Left forelimb (tissue), 1 donor: ENCODE results near the gene CYSTM1.
"Not testable (repeated sequence)": the region's sequence is repeated elsewhere in the genome, so short reads cannot be mapped to it uniquely, and the experiment has no call there.

Source experiments
- DNase-seq: peaks from one replicate; pipeline ENCODE4 v3.0.0-alpha.2; 2018; ENCODE audit warnings: low spot score

CYSTM1 gene

DNA sequence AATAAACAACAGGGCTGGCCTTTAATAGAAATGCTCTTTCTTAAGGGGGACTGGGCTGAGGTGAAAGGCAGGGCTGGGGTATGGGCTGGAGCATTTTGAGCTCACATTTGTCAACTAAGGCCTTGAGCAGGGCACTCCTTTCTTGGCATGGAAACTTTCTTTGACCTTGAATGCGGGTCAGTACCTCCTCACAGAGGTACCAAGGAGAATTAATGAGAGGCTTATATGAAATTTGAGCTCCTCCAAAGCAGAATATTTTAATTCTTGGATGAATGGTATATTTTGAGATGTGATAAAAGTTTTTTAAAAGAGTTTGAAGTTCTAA, 3.1 kb downstream of the CYSTM1 start:
- DNase-seq = no peak

DNA sequence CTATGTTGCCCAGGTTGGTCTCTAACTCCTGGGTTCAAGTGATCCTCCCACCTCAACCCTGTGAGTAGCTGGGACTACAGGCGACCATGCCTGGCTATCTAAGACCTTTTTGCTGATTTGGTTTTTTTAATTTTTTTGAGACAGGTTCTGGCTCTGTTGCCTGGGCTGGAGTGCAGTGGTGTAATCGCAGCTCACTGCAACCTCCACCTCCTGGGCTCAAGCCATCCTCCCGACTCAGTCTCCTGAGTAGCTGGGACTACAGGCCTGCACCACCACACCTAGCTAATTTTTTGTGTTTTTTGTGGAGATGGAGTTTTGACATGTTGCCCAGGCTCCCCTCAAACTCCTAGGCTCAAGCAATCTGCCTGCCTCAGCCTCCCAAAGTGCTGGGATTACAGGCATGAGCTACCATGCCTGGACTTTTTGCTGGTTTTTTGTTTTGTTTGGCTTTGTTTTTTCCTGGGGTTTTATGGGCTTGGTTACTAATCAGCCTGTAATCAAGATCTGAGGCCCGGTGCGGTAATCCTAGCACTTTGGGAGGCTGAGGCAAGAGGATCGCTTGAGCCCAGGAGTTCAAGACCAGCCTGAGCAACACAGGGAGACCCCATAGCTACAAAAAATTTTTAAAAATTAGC, 3.6 kb downstream of the CYSTM1 start:
- DNase-seq = no peak

DNA sequence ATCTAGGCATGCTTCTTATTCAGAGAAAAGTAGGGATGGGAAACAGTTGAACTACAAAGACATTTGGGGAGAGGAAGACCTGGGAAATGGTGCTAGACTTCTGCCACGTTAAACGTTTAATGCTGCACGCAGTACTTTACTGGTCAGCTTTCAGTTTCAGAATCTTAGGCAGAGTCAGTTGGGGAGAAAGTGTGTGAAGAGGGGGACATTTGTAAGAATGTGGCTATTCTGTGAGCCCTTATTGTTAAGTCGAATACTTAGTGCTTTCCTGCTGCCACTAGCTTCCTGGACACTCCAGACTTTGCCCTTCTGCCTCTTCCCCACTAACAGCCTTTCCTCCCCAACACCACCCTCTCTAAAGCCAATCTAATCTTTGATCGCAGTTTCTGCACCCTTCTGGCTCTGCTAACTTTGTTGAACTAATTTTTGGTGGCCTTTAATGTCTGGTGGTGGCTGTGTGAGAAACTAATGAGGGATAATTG, 6.1 kb downstream of the CYSTM1 start:
- DNase-seq = no peak

DNA sequence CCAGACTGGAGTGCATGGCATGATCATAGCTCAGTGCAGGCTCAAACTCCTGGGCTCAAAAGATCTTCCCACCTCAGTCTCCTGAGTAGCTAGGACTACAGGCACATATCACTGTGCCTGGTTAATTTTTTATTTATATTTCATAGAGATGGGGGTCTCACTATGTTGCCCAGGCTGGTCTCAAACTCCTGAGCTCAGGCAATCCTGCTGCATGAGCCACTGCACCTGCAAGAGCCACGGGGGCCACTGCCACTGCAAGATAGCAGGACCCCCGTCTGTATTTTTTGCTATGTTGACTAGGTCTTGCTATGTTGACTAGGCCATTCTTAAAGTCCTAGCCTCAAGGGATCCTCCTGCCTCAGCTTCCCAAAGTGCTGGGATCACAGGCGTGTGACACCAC, 6.5 kb downstream of the CYSTM1 start:
- DNase-seq = no peak

DNA sequence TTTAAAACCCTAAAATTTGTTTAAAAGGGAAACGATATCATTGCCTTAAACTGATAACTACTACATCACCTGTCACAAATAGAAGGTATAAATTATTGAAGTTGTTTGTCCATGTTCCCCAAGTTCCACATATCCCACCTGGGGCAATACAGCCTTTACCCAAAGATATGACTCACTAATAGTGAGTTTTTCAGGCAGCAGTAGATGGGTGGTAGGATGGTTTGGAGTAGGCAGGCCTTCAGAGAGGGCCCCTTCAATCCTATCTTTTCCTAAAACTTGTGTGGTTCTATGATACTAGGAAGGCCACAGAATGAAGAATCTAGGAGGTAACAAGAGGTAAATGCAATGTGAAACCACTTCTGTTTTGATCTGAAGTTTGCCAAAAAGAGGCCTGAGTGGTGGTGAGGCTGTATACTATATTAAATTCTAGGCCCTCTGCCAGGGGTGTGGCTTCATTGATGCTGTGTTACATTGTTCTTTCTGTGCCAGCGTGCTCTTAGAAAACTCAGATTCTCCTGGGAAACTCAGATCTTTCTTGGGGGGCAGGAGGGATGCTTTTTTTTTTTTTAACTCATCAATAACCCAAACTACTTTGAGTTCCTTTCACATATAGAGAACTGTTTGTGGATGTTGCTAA, 7.2 kb downstream of the CYSTM1 start:
- no peak for DNase-seq

DNA sequence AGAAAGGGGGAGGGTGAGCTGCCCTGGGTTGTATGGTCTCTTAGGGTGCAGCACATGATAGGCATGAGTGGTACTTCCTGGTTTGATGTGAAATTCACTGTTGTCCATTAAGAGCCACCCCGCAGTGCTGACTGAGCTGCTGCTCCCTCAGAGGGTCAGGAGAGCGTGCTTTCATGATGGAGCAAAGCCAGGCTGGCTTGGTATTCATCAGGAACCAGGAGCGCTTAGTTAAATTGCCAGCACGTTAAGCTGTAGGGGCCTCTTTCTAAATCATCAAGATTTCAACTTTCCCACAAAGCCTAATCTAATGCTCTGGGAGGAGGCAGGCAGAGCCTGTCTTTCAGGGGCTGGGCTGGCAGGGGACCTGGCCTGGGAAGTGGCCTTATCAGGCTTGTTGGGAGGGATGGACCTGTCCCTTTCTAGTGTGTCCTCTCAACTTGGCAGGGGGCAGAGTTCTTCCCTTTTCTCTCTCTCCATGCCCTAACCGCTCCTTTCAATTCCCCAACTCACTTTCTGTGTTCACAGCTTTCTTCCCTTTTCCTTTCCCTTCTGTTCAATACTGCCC, 7.9 kb downstream of the CYSTM1 start:
- no peak for DNase-seq

DNA sequence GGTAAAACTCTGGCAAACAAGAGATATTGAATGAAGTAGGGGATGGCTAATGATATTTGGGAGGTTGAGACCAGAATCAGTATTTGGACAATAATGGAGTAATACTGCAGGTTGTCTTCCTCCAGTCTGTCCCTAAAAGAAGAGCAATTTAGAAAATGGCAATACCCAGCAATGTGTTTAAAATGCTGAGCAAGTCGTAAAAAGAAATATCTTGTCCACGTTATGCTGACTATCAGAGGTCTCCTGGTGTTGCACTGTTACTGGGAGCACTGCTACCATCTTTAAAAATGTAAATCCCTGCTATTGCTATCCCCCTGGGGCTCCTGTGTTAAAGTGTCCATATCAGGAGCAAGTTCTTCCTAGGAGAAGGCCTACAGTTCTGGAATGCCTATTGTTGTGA, 10.4 kb downstream of the CYSTM1 start:
- DNase-seq = no peak

DNA sequence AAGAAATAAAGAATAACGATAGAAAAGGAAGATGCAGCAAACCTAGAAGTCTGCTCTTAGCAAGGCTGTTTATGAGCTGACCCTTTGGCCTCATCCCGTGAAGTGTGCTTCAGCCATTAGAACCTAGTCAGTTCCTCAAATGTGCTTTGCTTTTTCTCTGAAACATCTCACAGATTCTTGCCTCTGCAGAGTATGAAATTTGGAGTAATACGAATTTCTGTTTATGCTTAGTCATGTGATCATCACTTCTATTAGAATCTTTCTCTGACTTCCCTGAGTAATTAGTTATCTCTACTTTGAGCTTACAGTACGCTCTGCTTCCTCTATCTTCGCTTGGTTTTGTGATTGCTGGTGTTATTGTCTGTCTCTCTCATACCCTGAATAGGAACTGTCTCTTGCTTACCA, 11.3 kb downstream of the CYSTM1 start:
- DNase-seq = no peak

DNA sequence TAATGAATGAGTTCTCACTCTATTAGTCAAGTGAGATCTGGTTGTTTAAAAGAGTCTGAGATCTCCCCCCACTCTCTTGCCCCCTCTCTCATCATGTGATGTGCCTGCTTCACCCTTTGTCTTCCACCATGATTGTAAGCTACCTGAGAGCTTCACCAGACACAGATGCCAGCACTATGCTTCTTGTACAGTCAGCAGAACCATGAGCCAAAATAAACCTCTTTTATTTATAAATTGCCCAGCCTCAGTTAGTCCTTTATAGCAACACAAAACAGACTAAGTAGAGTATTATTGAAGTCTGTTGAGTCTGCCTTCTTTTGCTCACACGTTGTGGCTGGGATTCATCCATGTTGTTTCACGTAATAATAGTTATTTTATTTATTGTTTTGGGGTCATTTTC, 14.3 kb downstream of the CYSTM1 start:
- no peak for DNase-seq

DNA sequence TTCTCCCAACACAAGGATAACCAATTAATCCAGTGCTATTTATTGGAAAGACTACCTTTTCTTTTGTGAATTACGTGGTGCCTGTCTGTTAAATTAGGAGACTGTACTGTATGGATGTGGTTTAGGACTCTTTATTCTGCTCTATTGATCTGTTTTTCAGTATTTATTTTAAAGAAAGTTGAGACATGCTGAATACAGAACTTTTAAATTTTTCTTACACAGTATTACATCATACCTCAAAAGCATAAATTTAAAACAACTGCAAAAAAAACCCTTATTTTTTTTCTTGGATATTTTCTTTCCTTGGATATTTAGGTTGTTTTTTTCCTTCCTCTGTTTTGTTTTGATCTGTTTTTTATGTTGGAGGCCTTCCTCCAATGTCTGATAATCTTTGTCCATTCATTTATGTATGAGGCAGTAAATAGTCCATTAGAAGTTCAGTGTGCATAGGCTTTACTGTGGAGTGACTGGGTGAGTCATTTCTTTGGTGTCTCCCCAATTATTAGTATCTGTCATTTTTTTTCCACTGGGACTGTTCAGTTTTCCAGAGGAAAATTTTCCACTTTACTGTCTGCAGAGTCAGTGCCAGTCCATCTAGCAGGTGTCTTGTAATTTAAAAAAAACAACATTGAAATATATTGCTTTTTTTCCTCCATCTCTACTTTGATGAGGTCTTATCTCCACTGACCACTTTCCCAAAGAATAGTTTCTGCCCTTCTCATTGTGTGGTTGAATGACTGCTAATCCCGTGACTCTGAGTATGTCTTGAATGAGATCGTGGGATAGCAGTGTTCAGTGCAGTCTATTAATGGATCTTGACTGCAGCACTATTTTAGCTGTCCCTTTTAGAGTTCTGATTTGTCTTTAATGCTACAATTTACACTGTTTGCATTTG, 15.2 kb downstream of the CYSTM1 start:
- no peak for DNase-seq

DNA sequence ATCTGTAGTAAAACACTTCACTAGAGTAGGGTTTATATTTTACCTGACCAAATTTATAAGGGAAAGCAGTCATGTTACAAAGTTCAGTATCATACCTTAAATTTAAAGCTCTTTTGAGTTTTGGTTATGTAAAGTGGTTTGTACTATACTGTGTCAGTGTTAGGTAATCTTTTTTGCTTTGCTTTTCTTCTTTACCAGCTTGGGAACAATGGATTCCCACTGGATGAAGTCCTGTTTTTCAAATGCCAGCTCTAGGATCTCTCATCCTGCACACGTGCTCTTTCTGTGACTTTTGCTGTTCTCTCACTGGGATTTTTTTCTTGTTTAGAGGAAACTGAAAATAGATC, 15.9 kb downstream of the CYSTM1 start:
- DNase-seq = no peak

DNA sequence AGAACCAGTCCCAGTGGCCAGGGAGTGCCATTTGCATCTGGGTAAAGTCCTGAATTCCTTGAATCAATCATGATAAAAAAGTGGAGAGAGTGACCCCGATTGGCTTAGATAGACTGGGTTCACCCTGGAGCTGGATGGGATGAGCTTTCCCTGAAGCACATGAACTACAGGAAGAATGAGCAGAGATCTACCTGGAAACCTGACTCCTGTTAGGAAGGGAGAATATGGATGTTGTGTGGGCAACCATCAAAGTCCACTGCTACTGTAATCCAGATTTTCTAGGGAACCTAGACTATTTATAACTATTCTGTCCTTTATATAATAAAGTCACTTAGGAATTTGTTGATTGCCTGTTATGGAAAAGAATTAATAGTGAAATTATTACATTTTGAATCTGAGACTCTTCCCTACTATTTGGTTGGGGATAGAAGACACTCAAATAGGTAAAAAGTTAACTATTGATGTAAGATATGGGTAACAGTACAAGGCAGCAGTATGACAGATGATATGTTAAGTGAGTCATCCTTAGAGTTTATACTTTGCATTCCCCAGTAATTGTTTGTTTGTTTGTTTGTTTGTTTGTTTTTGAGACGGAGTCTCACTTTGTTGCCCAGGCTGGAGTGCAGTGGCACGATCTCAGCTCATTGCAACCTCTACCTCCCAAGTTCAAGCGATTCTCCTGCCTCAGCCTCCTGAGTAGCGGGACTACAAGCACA, 17.9 kb downstream of the CYSTM1 start:
- DNase-seq = no peak

DNA sequence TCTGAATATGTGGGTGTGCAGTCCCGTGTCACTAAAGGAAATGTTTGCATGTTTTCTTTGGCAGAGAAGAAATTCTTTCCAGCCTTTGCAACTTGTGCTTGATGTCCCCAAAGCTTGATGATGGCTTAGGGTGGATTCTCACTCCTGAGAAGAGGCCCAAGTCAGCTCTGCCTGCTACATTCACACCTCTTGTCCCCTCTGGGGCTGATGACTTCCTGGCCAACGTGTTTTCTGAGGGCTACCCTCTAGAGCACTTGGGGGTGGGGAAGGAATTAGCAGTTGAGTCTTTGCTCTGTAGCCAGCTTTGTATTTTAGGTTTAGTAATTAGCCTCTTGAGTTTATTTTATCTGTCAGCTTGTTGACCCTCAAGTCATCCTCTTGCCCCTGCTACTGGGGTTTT, 19.7 kb downstream of the CYSTM1 start:
- DNase-seq = no peak

DNA sequence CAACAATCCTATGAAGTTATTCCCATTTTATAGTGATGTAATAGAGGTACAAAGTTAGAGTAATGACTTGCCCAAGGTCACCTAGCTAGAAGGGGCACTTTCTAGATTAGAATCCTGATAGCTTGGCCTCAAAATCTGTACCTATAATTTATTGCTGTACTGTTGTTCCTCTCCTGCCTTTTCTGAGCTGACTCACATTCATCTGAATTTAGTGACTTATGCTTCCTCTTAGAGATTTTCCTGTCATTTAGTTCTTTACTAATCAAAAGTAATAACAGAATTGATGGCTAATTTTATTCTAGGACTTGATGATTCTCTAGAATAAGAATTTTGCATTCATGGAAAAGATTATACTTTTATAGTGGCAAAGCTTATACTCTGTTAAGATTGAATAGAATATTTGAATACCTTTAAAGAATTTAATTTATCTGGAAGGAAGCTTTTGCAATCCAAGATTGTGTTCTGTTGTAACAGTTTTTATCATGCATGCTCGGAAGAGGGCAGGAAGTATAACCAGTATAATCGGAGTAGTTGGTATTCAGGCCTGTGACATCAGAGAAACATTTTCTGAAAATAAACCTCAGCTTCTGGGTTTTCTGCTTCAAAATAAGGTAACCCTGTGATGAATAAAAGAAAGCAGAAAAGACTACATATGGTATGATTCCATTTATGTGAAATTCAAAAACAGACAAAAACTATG, 21.3 kb downstream of the CYSTM1 start:
- DNase-seq = no peak

DNA sequence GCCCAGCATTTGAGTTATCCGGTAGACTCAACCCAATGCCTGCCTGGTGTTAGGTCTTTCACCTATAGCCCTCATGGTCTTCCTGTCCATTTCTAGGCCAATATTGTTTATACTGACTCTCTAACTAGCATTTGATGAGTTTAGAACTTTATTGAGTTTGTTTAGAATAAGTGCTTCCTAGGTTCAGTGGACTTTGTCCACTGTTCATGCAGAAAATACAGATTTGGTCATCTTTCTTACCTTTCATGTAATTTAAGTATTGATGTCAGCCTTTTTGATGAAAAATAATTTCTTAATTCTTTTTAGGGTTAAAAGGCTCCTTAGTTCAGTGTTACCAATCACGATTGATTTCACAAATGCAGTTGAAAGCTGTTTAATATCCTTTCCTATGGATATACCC, 22.0 kb downstream of the CYSTM1 start:
- DNase-seq = no peak

DNA sequence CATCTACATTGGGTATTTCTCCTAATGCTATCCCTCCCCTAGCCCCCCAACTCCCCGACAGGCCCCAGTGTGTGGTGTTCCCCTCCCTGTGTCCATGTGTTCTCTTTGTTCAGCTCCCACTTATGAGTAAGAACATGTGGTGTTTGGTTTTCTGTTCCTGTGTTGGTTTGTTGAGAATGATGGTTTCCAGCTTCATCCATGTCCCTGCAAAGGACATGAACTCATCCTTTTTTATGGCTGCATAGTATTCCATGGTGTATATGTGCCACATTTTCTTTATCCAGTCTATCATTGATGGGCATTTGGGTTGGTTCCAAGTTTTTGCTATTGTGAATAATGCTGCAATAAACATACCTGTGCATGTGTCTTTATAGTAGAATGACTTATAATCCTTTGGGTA, 23.9 kb downstream of the CYSTM1 start:
- DNase-seq = not testable (repeated sequence)

DNA sequence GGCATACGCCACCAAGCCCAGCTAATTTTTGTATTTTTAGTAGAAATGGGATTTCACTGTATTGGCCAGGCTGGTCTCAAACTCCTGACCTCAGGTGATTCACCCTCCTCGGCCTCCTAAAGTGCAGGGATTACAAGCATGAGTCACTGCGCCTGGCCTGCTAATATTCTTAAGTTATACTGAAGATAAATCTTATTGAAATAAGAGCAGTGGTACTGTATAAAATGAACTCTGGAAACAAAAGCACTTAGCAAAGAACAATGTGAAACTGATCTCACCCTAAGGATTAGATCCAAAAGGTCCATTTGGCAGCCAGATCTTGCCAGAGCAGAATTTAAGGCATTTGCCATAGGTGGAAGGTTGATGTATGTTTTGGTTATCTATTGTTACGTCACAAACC, 27.1 kb downstream of the CYSTM1 start:
- no peak for DNase-seq

DNA sequence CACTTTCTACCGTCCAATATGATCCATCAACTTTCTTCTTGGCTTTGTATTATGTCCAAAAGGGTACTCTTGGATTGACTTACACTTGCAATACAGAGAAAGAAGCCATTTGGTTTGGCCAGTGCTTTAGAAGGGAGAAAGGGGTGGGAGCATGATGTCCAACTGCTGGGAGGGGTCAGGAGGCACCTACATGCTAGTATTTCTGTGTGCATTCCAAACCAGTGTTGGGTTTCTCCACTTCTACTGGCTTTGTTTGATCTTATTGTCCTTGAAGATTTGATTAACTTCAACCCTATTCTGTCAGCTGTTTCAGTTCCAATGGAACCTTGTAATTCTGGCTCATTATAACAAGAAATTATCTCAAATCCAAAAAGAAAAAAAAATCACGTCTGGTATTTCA, 27.6 kb downstream of the CYSTM1 start:
- DNase-seq = no peak

DNA sequence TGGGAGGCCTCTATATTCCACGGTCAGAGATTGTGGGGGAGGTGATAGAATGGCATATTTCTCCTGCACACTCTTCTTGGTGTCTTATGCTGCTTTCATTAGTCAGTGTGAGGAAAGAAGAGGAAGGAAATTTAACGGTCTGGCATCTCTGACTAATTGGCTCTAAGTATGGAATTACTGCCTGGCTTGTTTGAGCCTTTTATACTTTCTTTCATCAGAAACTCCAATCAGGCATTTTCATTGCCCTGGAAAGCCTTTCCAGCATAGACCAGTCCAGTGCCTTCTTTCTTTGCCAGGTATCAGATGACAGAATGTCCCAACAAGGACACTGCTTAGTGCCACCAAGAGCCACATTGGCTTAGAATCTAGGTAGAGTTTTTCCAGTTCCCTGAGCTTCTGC, 30.2 kb downstream of the CYSTM1 start:
- no peak for DNase-seq

DNA sequence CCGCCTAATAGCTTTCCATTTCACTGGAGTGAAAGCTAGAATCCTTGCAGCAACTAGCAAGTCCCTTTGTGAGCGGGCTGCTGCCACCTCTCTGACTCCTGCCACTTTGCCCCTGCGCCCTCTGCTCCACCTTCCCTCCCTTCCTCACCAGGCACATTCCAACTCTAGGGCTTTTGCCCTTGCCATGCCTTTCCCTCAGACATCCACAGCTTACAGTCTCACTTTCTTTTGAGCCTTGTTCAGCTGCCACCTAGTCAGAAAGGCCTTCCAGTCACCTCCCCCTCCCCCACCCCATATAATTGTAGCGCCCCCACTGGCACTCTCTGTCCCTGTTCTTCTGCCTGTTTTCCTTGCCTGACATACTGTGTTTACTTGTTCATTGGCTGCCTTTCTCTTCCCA, 31.0 kb downstream of the CYSTM1 start:
- no peak for DNase-seq

DNA sequence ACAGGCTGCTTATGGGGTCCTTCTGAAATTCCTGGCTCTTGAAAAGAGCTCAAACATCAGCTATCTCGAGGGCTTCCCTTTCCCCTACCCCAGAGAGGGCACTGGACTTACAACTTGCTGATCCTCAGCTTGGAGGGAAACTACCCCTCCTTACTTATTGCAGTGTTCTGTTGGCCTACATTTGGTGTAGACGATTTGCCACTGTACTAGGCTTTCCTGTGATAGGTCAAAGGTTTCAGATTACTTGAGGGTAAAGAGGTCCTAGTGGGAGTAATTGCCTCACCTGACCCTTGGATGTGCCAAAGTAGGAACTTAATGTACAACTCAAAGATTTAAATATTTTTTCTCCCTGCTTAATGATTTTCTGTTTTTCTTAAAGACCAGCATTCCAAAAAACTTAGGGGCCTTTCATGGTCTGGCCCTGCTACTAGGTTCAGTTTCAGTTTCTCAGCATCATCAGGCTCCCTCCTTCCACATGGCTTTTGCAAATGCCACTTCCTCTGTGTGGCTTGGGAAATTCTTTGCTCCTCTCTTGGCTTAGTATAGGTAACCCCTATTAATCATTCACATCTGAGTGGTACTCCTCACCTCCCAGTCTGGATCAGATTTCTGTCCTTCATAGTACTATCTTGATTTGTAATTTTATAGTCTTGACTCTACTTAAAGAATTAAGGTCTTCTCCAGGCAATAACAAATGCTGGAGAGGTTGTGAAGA, 32.4 kb downstream of the CYSTM1 start:
- DNase-seq = no peak
